Measurements from ENCODE around the gene BSN. TPM values are rescaled to one million over a fixed set of nuclear protein-coding genes. Genes with fewer than 3 reads are reported as not detected.
"Not testable (repeated sequence)": the region's sequence is repeated elsewhere in the genome, so short reads cannot be mapped to it uniquely, and the experiment has no call there.

Gene BSN
- total and polyA plus RNA-seq, 2 of the 4 experiments (the other 2 are of a cell fraction): under 0.01 to 0.03 TPM

GRCh38 chr3:49686346-49686745 is 132.1 kb downstream of the BSN start:
- H4K8ac ChIP-seq (ENCODE audit: low read depth in 2 of 2, low read length in 2 of 2); H4K20me1 ChIP-seq (ENCODE audit: insufficient read depth, low read length); intact Hi-C loops (cut with micrococcal nuclease); H4K5ac ChIP-seq (ENCODE audit: low read depth, low read length); H3K56ac ChIP-seq (ENCODE audit: extremely low read depth, insufficient read depth, low read length); H2BK5ac ChIP-seq (ENCODE audit: low read depth, low read length, poor library complexity, severe bottlenecking); POLR2A ChIA-PET (ENCODE audit: unreplicated experiment); DNase-seq; H3K27me3 ChIP-seq (ENCODE audit: control insufficient read depth, insufficient read depth, low read length); H3K23ac ChIP-seq (ENCODE audit: low read depth, low read length); H3K4ac ChIP-seq (ENCODE audit: low read depth, low read length); H3K14ac ChIP-seq (replicated peaks; ENCODE audit: low read depth, low read length); H3K27ac ChIP-seq (ENCODE audit: insufficient read depth, low read length); H2AK9ac ChIP-seq (replicated peaks; ENCODE audit: low read depth, low read length, poor library complexity); in situ Hi-C loops (cut with MboI; ENCODE audit: low sequenced_read_pairs); H2BK15ac ChIP-seq (ENCODE audit: low read depth, low read length); H3K18ac ChIP-seq (ENCODE audit: low read depth, low read length); H4K91ac ChIP-seq (ENCODE audit: insufficient read depth, low read depth, low read length); H2AFZ ChIP-seq (replicated peaks; ENCODE audit: low read length, poor library complexity); H3K4me1 ChIP-seq (ENCODE audit: control insufficient read depth, insufficient read depth, low read length); H3K9ac ChIP-seq (ENCODE audit: low read depth, low read length); H3K9me1 ChIP-seq (ENCODE audit: insufficient read depth, low read length); BruUV-seq (replicated peaks); CTCF ChIA-PET; H2BK120ac ChIP-seq (ENCODE audit: low read depth, low read length); H3K9me3 ChIP-seq (ENCODE audit: control insufficient read depth, insufficient read depth, low read length); H2BK20ac ChIP-seq (ENCODE audit: low read depth, low read length); H2AK5ac ChIP-seq (ENCODE audit: low read depth, low read length); dilution Hi-C loops (cut with HindIII; ENCODE audit: low sequenced_read_pairs, unreplicated experiment): not testable (repeated sequence)
- ATAC-seq (ENCODE audit: low read depth): 0 out of 2 replicates have a peak, but pooled peaks have one; percentile 1
- H3K4me2 ChIP-seq (ENCODE audit: low read depth, low read length): peak overlapping the region; percentile 31; the same call in 1 of the 2 replicates
- peaks cover 0 to 20% of the 10 kb centered on the region in 2 experiments; a peak in 2 of 4 replicates for H3K79me1 ChIP-seq (ENCODE audit: low read depth in 1 of 2, low read length in 2 of 2)
- peaks cover 26% of the 10 kb centered on the region for H3K36me3 ChIP-seq (ENCODE audit: control insufficient read depth, insufficient read depth, low read length)
- H3K4me3 ChIP-seq (ENCODE audit: insufficient read depth, low read depth, low read length): 0 out of 2 replicates have a peak overlapping the region, but pooled peaks have one; percentile 13
- WGBS, 2 experiments (ENCODE audit: extremely low coverage in 2 of 2, insufficient read length in 1 of 2): 5% methylated on average over 9 of the region's 29 CpGs; no CpG with 5 or more reads in 1 of the 2 experiments

DNA sequence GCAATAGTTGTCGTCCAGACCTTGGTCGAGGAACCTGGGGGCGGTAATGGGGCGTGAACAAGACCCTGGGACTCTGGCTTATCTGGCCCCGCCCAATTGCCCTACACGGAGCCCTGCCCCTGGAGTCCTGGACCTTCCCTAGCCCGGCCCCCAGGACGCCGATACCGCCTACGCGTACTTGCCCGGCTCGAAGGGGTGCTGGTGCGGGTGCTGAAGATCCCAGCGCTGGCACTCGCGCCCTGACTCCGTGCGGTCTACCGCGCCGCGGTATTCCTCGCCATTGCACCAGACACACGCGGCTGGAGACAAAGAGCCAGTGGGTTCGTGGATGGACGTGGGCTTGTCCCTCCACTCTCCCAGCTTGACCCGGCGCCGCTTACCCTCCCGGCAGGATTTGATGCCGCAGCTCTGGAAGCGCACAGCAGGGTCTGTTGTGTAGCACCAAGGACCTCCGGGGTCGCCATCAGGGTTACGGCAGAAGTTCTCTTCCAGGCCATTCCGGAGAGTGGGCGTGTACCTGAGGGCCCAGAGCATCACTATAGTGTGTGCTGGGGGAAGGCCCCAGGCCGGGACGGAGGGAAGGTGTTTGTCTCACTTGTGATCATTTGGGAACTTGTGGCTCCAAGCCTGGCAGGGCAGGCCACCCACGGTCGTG is 132.6 kb downstream of the BSN start:
- dilution Hi-C loops (cut with HindIII; ENCODE audit: low sequenced_read_pairs, unreplicated experiment): not testable (repeated sequence)

More for the DNA sequence above, 132.6 kb downstream of the BSN start:
- Histone ChIP-seq H3K36me3 (ENCODE audit: control insufficient read depth, insufficient read depth, low read length) (peaks cover 23% of the 10 kb centered on the region), H3K4me2 (ENCODE audit: low read depth, low read length) (peak overlapping the region; percentile 51), H4K8ac (ENCODE audit: low read depth in 2 of 2, low read length in 2 of 2) (peak overlapping the region; percentile 16 to 78; a peak in 2 of 4 replicates), H4K5ac (ENCODE audit: low read depth, low read length) (peak overlapping the region; percentile 9; the same call in 1 of the 2 replicates), H3K4me3 (ENCODE audit: insufficient read depth, low read depth, low read length) (peak overlapping the region; percentile 25; the same call in 1 of the 2 replicates), H3K79me1 (ENCODE audit: low read depth in 1 of 2, low read length in 2 of 2) (peaks cover 0 to 23% of the 10 kb centered on the region in 2 experiments; a peak in 2 of 4 replicates)
- H3K4me1 ChIP-seq (ENCODE audit: control insufficient read depth, insufficient read depth, low read length); H3K23ac ChIP-seq (ENCODE audit: low read depth, low read length); in situ Hi-C loops (cut with MboI; ENCODE audit: low sequenced_read_pairs); H2BK120ac ChIP-seq (ENCODE audit: low read depth, low read length); H3K14ac ChIP-seq (replicated peaks; ENCODE audit: low read depth, low read length); H2BK20ac ChIP-seq (ENCODE audit: low read depth, low read length); H3K9me3 ChIP-seq (ENCODE audit: control insufficient read depth, insufficient read depth, low read length); H3K27ac ChIP-seq (ENCODE audit: insufficient read depth, low read length); BruUV-seq (replicated peaks); H4K91ac ChIP-seq (ENCODE audit: insufficient read depth, low read depth, low read length); H2BK5ac ChIP-seq (ENCODE audit: low read depth, low read length, poor library complexity, severe bottlenecking); intact Hi-C loops (cut with micrococcal nuclease); H2AK5ac ChIP-seq (ENCODE audit: low read depth, low read length); H3K9ac ChIP-seq (ENCODE audit: low read depth, low read length); H4K20me1 ChIP-seq (ENCODE audit: insufficient read depth, low read length); H2BK15ac ChIP-seq (ENCODE audit: low read depth, low read length); POLR2A ChIA-PET (ENCODE audit: unreplicated experiment); H3K56ac ChIP-seq (ENCODE audit: extremely low read depth, insufficient read depth, low read length); H3K27me3 ChIP-seq (ENCODE audit: control insufficient read depth, insufficient read depth, low read length); H2AK9ac ChIP-seq (replicated peaks; ENCODE audit: low read depth, low read length, poor library complexity); H2AFZ ChIP-seq (replicated peaks; ENCODE audit: low read length, poor library complexity); H3K4ac ChIP-seq (ENCODE audit: low read depth, low read length); H3K9me1 ChIP-seq (ENCODE audit: insufficient read depth, low read length); CTCF ChIA-PET; H3K18ac ChIP-seq (ENCODE audit: low read depth, low read length): not testable (repeated sequence)
- WGBS, 2 experiments (ENCODE audit: extremely low coverage in 2 of 2, insufficient read length in 1 of 2): 23% methylated on average over 7 of the region's 44 CpGs; no CpG with 5 or more reads in 1 of the 2 experiments
- peak; percentile 48 for ATAC-seq (ENCODE audit: low read depth)
- DNase-seq: peak; percentile 11

All from IMR-90 (cell line).